GM12878 (cell line): ENCODE data around the gene KRTAP5-6. TPM values are rescaled to one million over a fixed set of nuclear protein-coding genes. Genes with fewer than 3 reads are reported as not detected.

Source experiments
- ATAC-seq: fragments of 200-7000 bp; cut with Tn5 transposase; 3 replicates; pipeline ENCODE4 v1.9.1; 2020; ENCODE audit warnings: mild to moderate bottlenecking, moderate library complexity
- BruUV-seq: library from RNA; stranded (reverse); fragments of 400-500 nt; replicated peaks from 2 replicates; lab custom pipeline; 2021; lab: Mats Ljungman, UMichigan
- CTCF ChIA-PET: fragments of 300-600 bp; sonication (Branson Sonifier 250); formaldehyde crosslinking; extraction: SDS; loops from one replicate; lab custom pipeline; 2021; ENCODE audit warnings: inconsistent platforms; lab: Yijun Ruan, JAX
- POLR2A ChIA-PET: fragments of 350-600 bp; formaldehyde crosslinking; extraction: SDS; loops from one replicate; lab custom pipeline; 2021; ENCODE audit warnings: inconsistent platforms; lab: Charles Lee
- RAD21 ChIA-PET: fragments of 300-600 bp; sonication (Branson Sonifier 250); formaldehyde crosslinking; loops from one replicate; lab custom pipeline; 2023; ENCODE audit warnings: antibody characterized with exemption; ENCODE audit not compliant: unreplicated experiment; lab: Charles Lee
- SMC1A ChIA-PET: fragments of 300-600 bp; sonication (Branson Sonifier 250); formaldehyde crosslinking; loops from one replicate; lab custom pipeline; 2023; ENCODE audit not compliant: unreplicated experiment, uncharacterized antibody; lab: Charles Lee
- DNase-seq: peaks from one replicate; pipeline ENCODE4 v3.0.0-alpha.2; 2011; ENCODE audit warnings: low read depth, low spot score
- FAIRE-seq: peaks from 3 replicates; lab custom pipeline; 2011; peaks lifted over from hg19 to GRCh38; lab: Jason Lieb, UNC
- H2AFZ ChIP-seq: 2 replicates; pipeline ENCODE4 v1.6.0; 2011; ENCODE audit warnings: low read depth, low read length, control low read depth; ENCODE audit not compliant: control insufficient read depth
- H3K27ac ChIP-seq: 2 replicates; pipeline ENCODE4 v1.5.1; 2011; ENCODE audit warnings: control low read depth; ENCODE audit not compliant: control insufficient read depth, insufficient read depth
- H3K27me3 ChIP-seq, 2 experiments: replicated peaks in 1 of 2; 2 replicates each; pipeline versions ENCODE4 v1.6.0 to v1.6.1; 2011; ENCODE audit warnings: low read length in 1 of 2; ENCODE audit not compliant: control insufficient read depth in 2 of 2, insufficient read depth in 2 of 2
- H3K36me3 ChIP-seq, 2 experiments: 2 replicates each; pipeline ENCODE4 v1.5.1; 2011; ENCODE audit warnings: low read length in 1 of 2; ENCODE audit not compliant: control insufficient read depth in 2 of 2, insufficient read depth in 2 of 2
- H3K4me1 ChIP-seq: 2 replicates; pipeline ENCODE4 v1.6.1; 2011; ENCODE audit warnings: mild to moderate bottlenecking, low read length, moderate library complexity, mixed read lengths; ENCODE audit not compliant: control insufficient read depth, insufficient read depth
- H3K4me2 ChIP-seq: 2 replicates; pipeline ENCODE4 v1.6.0; 2011; ENCODE audit warnings: control low read depth; ENCODE audit not compliant: control insufficient read depth, insufficient read depth
- H3K4me3 ChIP-seq: fragments of 200-600 bp; sonication (generic); 2 replicates; pipeline ENCODE4 v1.5.1; 2016
- H3K79me2 ChIP-seq: 2 replicates; pipeline ENCODE4 v1.6.0; 2011; ENCODE audit warnings: low read length; ENCODE audit not compliant: control insufficient read depth, insufficient read depth
- H3K9ac ChIP-seq: 2 replicates; pipeline ENCODE4 v1.8.0; 2011; ENCODE audit warnings: low read length, control low read depth, mixed read lengths; ENCODE audit not compliant: control insufficient read depth, insufficient read depth
- H3K9me3 ChIP-seq: replicated peaks from 3 replicates; pipeline ENCODE4 v1.5.1; 2011; ENCODE audit warnings: mild to moderate bottlenecking, low read length; ENCODE audit not compliant: control insufficient read depth, insufficient read depth
- H4K20me1 ChIP-seq: 2 replicates; pipeline ENCODE4 v1.6.0; 2011; ENCODE audit not compliant: control insufficient read depth, insufficient read depth
- CBX5 ChIP-seq: sonication (generic); IDR thresholded peaks from 2 replicates; pipeline ENCODE4 v1.6.1; 2016; ENCODE audit warnings: low read depth, moderate library complexity, mild to moderate bottlenecking, inconsistent platforms
- HDAC2 ChIP-seq: fragments of 200-600 bp; sonication (generic); IDR thresholded peaks from 2 replicates; pipeline ENCODE4 v1.6.1; 2017
- MYB ChIP-seq: fragments of 150-350 bp; IDR thresholded peaks from 2 replicates; pipeline ENCODE4 v1.6.1; 2014; ENCODE audit warnings: mild to moderate bottlenecking, low read depth, low read length, borderline replicate concordance
- NR2F1 ChIP-seq: fragments of 450-650 bp; conservative IDR thresholded peaks from 2 replicates; pipeline ENCODE4 v1.6.1; 2017; ENCODE audit warnings: mild to moderate bottlenecking
- SMC3 ChIP-seq: IDR thresholded peaks from 2 replicates; pipeline ENCODE4 v1.6.1; 2011; ENCODE audit warnings: low read length, improper control_type of control experiment, borderline replicate concordance
- TCF3 ChIP-seq: IDR thresholded peaks from 2 replicates; pipeline ENCODE4 v1.6.1; 2012; ENCODE audit warnings: low read depth, mild to moderate bottlenecking, low read length, borderline replicate concordance; ENCODE audit not compliant: insufficient read depth
- ZNF217 ChIP-seq: fragments of 450-650 bp; IDR thresholded peaks from 2 replicates; pipeline ENCODE4 v1.6.1; 2017; ENCODE audit warnings: antibody characterized with exemption, mild to moderate bottlenecking
- ZNF24 ChIP-seq: fragments of 450-650 bp; IDR thresholded peaks from 2 replicates; pipeline ENCODE4 v1.6.1; 2017; ENCODE audit warnings: antibody characterized with exemption, mild to moderate bottlenecking
- WGBS: methylation state at CpG from one replicate; pipeline ENCODE4 v1.1.6; 2016; ENCODE audit warnings: low lambda C conversion rate; ENCODE audit not compliant: insufficient replicate concordance, insufficient coverage; ENCODE audit errors: missing lambda C conversion rate; 5-methylcytosine and 5-hydroxymethylcytosine counted together
- in situ Hi-C: fragments of 300-500 bp; cut with MboI; formaldehyde crosslinking; loops from 9 replicates; pipeline ENCODE4 v1.14.3; 2018; ENCODE audit warnings: mixed read lengths
- intact Hi-C: fragments of 100-400 bp; cut with micrococcal nuclease; formaldehyde crosslinking; loops from one replicate; pipeline ENCODE4 v1.14.2; 2022; ENCODE audit not compliant: unreplicated experiment
- polyA plus RNA-seq, 11 experiments: library from polyadenylated mRNA; depleted of rRNA in 4 of 11; unstranded in 6 of 11; stranded (reverse) in 5 of 11; fragments of >200 nt; fragmentation: Nextera tagmentation in 4 of 11; fragmentation: Illumina TruSeq in 1 of 11; extraction: Ambion mirVana in 4 of 11; extraction: Trizol in 1 of 11; gene quantifications; 1 replicate in 1 of 11; 2 replicates in 10 of 11; pipeline versions ENCODE4 v1.2.1 to v1.2.3, GENCODE V29; 2011 to 2016; ENCODE audit warnings: inconsistent platforms in 2 of 11, missing spikeins in 2 of 11, low read depth in 1 of 11
- total RNA-seq, 4 experiments: library from RNA; depleted of rRNA in 3 of 4; stranded (reverse); fragments of >200 nt in 3 of 4; fragmentation: Illumina TruSeq in 1 of 4; extraction: Trizol in 1 of 4; gene quantifications; 2 replicates each; pipeline versions ENCODE4 v1.2.1 to v1.2.3, GENCODE V29; 2013 to 2021

Gene KRTAP5-6
- total and polyA plus RNA-seq, 10 of the 15 experiments (the other 5 are each of a cell fraction or from before 2014, with no cell fraction given): not detected

- H3K4me2 ChIP-seq: no peak overlapping the region
- no peaks in the 10 kb centered on the region for H3K36me3 ChIP-seq
- peaks cover 14% of the 10 kb centered on the region for H3K4me1 ChIP-seq
- ChIA-PET SMC1A (interaction anchor here (0.8 to 1.2 kb wide), 2 partner anchors 14 to 125 kb away, joined by 3 to 4 read pairs; no protein-coding TSS in a partner anchor), CTCF (interaction anchor here (0.7 to 2.5 kb wide), 8 partner anchors 11 to 444 kb away, joined by 3 to 19 read pairs (median 4); partner anchors contain the start of gene KRTAP5-6), RAD21 (interaction anchor here (1.3 kb wide), 1 partner anchor 55 kb away, joined by 3 read pairs; no protein-coding TSS in a partner anchor), POLR2A (no interaction called here)
- BruUV-seq: no TSS peak
- no peak overlapping the region for H3K27ac ChIP-seq
- H3K79me2 ChIP-seq: no peaks in the 10 kb centered on the region
- H2AFZ ChIP-seq: no peak overlapping the region
- no peak overlapping the region for H3K9ac ChIP-seq
- TF ChIP-seq ZNF217 (no peak), CBX5 (no peak), HDAC2 (no peak)
- in situ Hi-C loops: no loop called here
- H3K27me3 ChIP-seq: peaks cover 0 to 2% of the 10 kb centered on the region in 2 experiments; a peak in 1 of 4 replicates
- no peak for ATAC-seq
- FAIRE-seq: no peak
- DNase-seq: no peak
- intact Hi-C loops: no loop called here
- H3K4me3 ChIP-seq: no peak overlapping the region
- H3K9me3 ChIP-seq: no peaks in the 10 kb centered on the region; the same call in 2 of the 3 replicates
- 32% methylated on average over 4 of the region's 4 CpGs for WGBS
- H4K20me1 ChIP-seq: no peaks in the 10 kb centered on the region
Measured at GRCh38 chr11:1707751-1708150, 10.8 kb downstream of the KRTAP5-6 start.

GRCh38 chr11:1708716-1709115 is 11.7 kb downstream of the KRTAP5-6 start:
- Histone ChIP-seq H2AFZ (no peak overlapping the region), H3K4me3 (no peak overlapping the region), H3K36me3 (no peaks in the 10 kb centered on the region), H3K4me1 (peaks cover 14% of the 10 kb centered on the region), H4K20me1 (no peaks in the 10 kb centered on the region), H3K79me2 (no peaks in the 10 kb centered on the region), H3K9me3 (no peaks in the 10 kb centered on the region; the same call in 2 of the 3 replicates), H3K27me3 (peaks cover 0 to 2% of the 10 kb centered on the region in 2 experiments; a peak in 1 of 4 replicates), H3K27ac (no peak overlapping the region), H3K9ac (no peak overlapping the region), H3K4me2 (no peak overlapping the region)
- TF ChIP-seq TCF3: no peak
- no peak for TF ChIP-seq SMC3
- TF ChIP-seq NR2F1: no peak
- no peak for TF ChIP-seq ZNF24
- no peak for TF ChIP-seq MYB
- ATAC-seq: no peak
- SMC1A ChIA-PET: interaction anchor here (0.8 to 1.2 kb wide), 2 partner anchors 15 to 124 kb away, joined by 3 to 4 read pairs; no protein-coding TSS in a partner anchor
- 60% methylated on average over 9 of the region's 10 CpGs for WGBS
- no peak for FAIRE-seq
- RAD21 ChIA-PET: no interaction called here
- POLR2A ChIA-PET: no interaction called here
- in situ Hi-C loops (no loop called here), intact Hi-C loops (no loop called here)
- BruUV-seq: no TSS peak
- CTCF ChIA-PET: interaction anchor here (1.3 kb wide), 1 partner anchor 124 kb away, joined by 3 read pairs; no protein-coding TSS in a partner anchor
- no peak for DNase-seq
